HUES64 (cell line): ENCODE data around the gene WHAMM.

ENCODE experiments used
- H3K27ac ChIP-seq: 2 replicates; pipeline ENCODE4 v1.7.0; 2013; ENCODE audit warnings: low read depth, low read length, inconsistent platforms
- H3K27me3 ChIP-seq: 2 replicates; pipeline ENCODE4 v1.6.1; 2013; ENCODE audit warnings: mild to moderate bottlenecking, low read length; ENCODE audit not compliant: insufficient read depth
- H3K36me3 ChIP-seq: 2 replicates; pipeline ENCODE4 v1.6.1; 2013; ENCODE audit warnings: mild to moderate bottlenecking, low read length; ENCODE audit not compliant: insufficient read depth
- H3K4me1 ChIP-seq: 2 replicates; pipeline ENCODE4 v1.6.1; 2013; ENCODE audit warnings: mild to moderate bottlenecking, low read length, moderate library complexity; ENCODE audit not compliant: insufficient read depth
- H3K4me3 ChIP-seq: 2 replicates; pipeline ENCODE4 v1.5.1; 2013; ENCODE audit warnings: mild to moderate bottlenecking, low read length, moderate library complexity
- H3K9ac ChIP-seq: 2 replicates; pipeline ENCODE4 v1.6.1; 2013; ENCODE audit warnings: mild to moderate bottlenecking, low read depth, low read length
- H3K9me3 ChIP-seq: 2 replicates; pipeline ENCODE4 v1.6.1; 2013; ENCODE audit warnings: low read depth, low read length; ENCODE audit not compliant: insufficient read depth
- WGBS: fragments of 150-250, 120-280 bp; methylation state at CpG from one replicate; pipeline ENCODE4 v1.1.7; 2013; ENCODE audit warnings: missing lambda C conversion rate; 5-methylcytosine and 5-hydroxymethylcytosine counted together

WHAMM gene

GRCh38 chr15:82871832-82872484 is 62.5 kb downstream of the WHAMM start:
- H3K36me3 ChIP-seq = no peaks in the 10 kb centered on the region
- no peak overlapping the region for H3K9ac ChIP-seq
- WGBS = 96% methylated on average over 6 of the region's 7 CpGs

GRCh38 chr15:82873000-82873680 is 63.7 kb downstream of the WHAMM start:
- Histone ChIP-seq H3K4me3 (no peak overlapping the region), H3K9ac (no peak overlapping the region), H3K27ac (no peak overlapping the region), H3K36me3 (no peaks in the 10 kb centered on the region), H3K27me3 (no peaks in the 10 kb centered on the region), H3K9me3 (no peaks in the 10 kb centered on the region), H3K4me1 (no peaks in the 10 kb centered on the region)
- 91% methylated on average over 7 of the region's 7 CpGs for WGBS

More at GRCh38 chr15:82871832-82872484, 62.5 kb downstream of the WHAMM start:
- Histone ChIP-seq H3K4me1 (peaks cover 7% of the 10 kb centered on the region), H3K4me3 (no peak overlapping the region), H3K9me3 (no peaks in the 10 kb centered on the region), H3K27ac (no peak overlapping the region), H3K27me3 (no peaks in the 10 kb centered on the region)

DNA sequence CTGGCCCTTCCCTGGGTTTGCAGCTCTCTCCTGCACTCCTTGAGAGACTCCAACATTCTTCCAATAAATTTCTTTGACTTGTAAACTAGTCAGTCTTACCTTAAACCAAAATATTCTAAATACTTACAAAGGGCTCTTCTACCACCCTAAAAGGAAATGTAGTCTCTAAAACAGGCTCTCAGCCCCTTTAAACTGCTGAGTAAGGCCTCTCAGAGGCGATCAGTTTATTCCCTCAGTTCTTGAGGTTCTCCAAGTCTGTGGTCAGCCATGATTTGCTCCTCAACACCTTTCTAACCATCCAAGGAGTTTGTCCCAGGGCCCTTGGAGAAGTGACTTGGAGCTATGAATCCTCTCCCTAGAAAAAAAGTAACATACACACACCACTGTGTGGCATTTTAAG is 64.8 kb downstream of the WHAMM start:
- Histone ChIP-seq H3K4me3 (no peak overlapping the region), H3K9ac (no peak overlapping the region), H3K9me3 (no peaks in the 10 kb centered on the region), H3K27me3 (no peaks in the 10 kb centered on the region), H3K27ac (no peak overlapping the region), H3K4me1 (no peaks in the 10 kb centered on the region), H3K36me3 (no peaks in the 10 kb centered on the region)
- WGBS = 81% methylated on average over 1 of the region's 1 CpG

- H3K36me3 ChIP-seq = no peaks in the 10 kb centered on the region
- WGBS = 90% methylated on average over 10 of the region's 10 CpGs
- H3K27me3 ChIP-seq = no peaks in the 10 kb centered on the region
- no peaks in the 10 kb centered on the region for H3K9me3 ChIP-seq
- no peak overlapping the region for H3K27ac ChIP-seq
- H3K9ac ChIP-seq = no peak overlapping the region
- H3K4me3 ChIP-seq = no peak overlapping the region
- no peaks in the 10 kb centered on the region for H3K4me1 ChIP-seq
Measured at GRCh38 chr15:82874961-82875360, 65.5 kb downstream of the WHAMM start.

DNA sequence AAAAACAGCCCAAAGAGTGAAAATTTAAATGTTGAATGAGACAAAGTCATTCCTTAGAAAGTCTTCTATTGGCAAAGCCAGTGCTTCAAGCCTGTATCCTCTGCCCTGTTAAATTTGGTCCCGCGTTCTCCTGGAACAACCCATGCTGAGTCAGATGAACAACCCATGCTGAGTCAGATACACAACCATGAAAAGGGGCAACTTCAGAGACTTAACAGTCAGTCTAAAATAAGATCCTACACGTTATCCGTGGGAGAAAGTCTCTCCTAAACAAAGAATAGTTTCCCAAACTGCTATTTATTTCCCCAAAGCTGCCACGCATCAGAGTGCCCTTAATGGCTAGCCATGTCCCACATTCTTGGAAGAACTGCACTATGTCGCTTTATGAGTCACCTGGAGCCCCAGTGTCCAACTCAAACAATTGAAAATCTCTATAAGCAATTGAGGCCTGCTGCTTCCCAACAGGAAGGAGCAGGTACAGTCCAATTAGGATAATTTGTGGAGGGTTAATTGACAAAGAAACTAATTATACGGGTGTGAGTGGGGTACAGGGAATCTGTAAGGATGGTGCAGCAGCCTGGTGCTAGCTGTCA is 66.1 kb downstream of the WHAMM start:
- no peaks in the 10 kb centered on the region for H3K36me3 ChIP-seq
- H3K4me1 ChIP-seq = no peaks in the 10 kb centered on the region
- WGBS = 88% methylated on average over 7 of the region's 7 CpGs
- H3K27ac ChIP-seq = no peak overlapping the region
- H3K9ac ChIP-seq = no peak overlapping the region
- H3K27me3 ChIP-seq = no peaks in the 10 kb centered on the region
- no peak overlapping the region for H3K4me3 ChIP-seq
- no peaks in the 10 kb centered on the region for H3K9me3 ChIP-seq

DNA sequence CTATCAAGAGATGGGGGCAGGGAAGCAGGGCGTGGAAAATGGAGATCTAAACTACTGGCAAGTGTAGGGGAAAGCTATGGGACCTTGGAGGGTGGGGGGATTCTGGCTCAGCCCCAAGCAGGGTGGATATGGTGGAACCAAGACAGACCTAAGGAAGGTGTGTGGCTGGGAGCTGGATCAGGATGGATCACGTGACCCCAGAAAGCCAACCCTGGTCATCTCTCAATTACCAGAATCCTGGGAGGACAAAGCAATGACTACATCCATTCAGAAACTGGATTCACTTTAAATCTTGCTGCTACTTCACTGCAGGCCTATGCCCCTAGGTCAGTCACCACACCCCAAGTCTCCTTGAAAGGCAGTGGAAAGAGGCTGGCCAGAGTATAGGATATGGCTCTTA is 68.4 kb downstream of the WHAMM start:
- 84% methylated on average over 2 of the region's 2 CpGs for WGBS
- H3K4me1 ChIP-seq = no peaks in the 10 kb centered on the region
- no peaks in the 10 kb centered on the region for H3K27me3 ChIP-seq
- H3K9ac ChIP-seq = no peak overlapping the region
- H3K9me3 ChIP-seq = no peaks in the 10 kb centered on the region
- H3K36me3 ChIP-seq = no peaks in the 10 kb centered on the region
- no peak overlapping the region for H3K4me3 ChIP-seq
- H3K27ac ChIP-seq = no peak overlapping the region

GRCh38 chr15:82878325-82878724 is 68.9 kb downstream of the WHAMM start:
- no peaks in the 10 kb centered on the region for H3K9me3 ChIP-seq
- no peak overlapping the region for H3K4me3 ChIP-seq
- no peaks in the 10 kb centered on the region for H3K4me1 ChIP-seq
- no peak overlapping the region for H3K27ac ChIP-seq
- no peaks in the 10 kb centered on the region for H3K27me3 ChIP-seq
- no peak overlapping the region for H3K9ac ChIP-seq
- 87% methylated on average over 5 of the region's 5 CpGs for WGBS
- H3K36me3 ChIP-seq = no peaks in the 10 kb centered on the region

DNA sequence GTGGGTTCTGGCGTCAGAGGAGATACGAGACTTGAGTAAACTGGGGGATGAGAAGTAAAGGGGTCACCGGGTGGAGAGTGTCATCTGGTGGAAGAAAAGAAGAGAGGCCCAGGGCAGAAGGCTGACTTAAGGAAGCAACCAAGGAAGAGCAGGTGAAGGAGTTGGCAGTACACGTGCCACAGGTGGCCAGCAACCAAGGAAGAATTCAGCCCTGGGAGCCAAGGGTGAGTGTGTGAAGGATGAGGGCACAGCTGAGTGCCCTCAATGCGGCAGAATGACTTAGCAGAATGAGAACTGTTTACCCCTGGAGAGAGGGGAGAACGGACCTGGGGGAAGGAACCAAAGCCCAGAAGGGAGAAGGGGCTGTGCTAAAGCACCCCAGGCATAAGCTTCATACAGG is 71.3 kb downstream of the WHAMM start:
- Histone ChIP-seq H3K4me1 (no peaks in the 10 kb centered on the region), H3K27ac (no peak overlapping the region), H3K27me3 (no peaks in the 10 kb centered on the region), H3K4me3 (no peak overlapping the region), H3K9ac (no peak overlapping the region), H3K36me3 (no peaks in the 10 kb centered on the region), H3K9me3 (no peaks in the 10 kb centered on the region)
- 87% methylated on average over 6 of the region's 6 CpGs for WGBS

DNA sequence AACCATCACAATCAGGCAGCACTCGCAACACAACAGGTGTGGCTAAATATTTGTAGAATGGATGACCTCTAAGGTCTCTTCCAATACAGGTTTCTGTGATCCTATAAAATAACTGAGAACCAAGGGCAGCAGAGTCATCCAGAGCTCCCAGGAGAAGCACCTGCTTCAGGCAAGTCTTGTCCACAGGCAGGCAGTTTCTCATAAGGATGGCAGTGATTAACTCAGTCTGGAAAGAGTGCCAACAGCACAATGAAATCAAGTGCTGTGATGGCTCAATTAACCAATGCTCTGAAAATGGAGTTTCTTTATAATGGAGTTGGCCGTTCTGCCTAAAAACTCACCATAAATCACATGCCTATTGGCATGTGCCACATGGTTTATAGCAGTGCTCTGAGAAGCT is 72.3 kb downstream of the WHAMM start:
- Histone ChIP-seq H3K27ac (no peak overlapping the region), H3K4me3 (no peak overlapping the region), H3K27me3 (no peaks in the 10 kb centered on the region), H3K9ac (no peak overlapping the region), H3K4me1 (no peaks in the 10 kb centered on the region), H3K9me3 (no peaks in the 10 kb centered on the region), H3K36me3 (no peaks in the 10 kb centered on the region)
- 93% methylated on average over 2 of the region's 2 CpGs for WGBS

- H3K4me1 ChIP-seq = no peaks in the 10 kb centered on the region
- H3K4me3 ChIP-seq = no peak overlapping the region
- H3K9ac ChIP-seq = no peak overlapping the region
- no peaks in the 10 kb centered on the region for H3K27me3 ChIP-seq
- no peaks in the 10 kb centered on the region for H3K9me3 ChIP-seq
- WGBS = 77% methylated on average over 5 of the region's 5 CpGs
- H3K36me3 ChIP-seq = no peaks in the 10 kb centered on the region
- no peak overlapping the region for H3K27ac ChIP-seq
Measured at GRCh38 chr15:82882273-82882928, 73.0 kb downstream of the WHAMM start.
